ENCODE data around the gene NFYB.

The NFYB gene

DNA sequence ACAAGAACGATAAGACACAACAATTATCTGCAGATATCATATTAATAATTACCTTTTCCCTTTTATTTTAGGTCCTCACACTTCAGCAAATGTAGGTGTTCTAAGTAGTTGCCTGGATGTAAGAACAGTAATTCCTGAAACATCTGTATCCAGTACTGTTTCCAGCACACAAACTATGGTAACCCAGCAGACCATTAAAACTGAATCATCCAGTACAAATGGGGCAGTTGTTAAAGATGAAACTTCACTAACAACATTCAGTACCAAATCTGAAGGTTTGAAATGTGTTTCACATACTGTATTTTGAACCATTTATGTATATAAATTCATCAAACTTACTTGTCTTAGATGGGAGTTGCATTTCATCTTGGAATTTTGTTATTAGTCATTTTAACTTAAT lies 42.7 kb downstream of the NFYB start:
- FAIRE-seq (no peak), DNase-seq (ENCODE audit: insufficient read length, low spot score) (no peak)
- TF ChIP-seq, protein P1, sequence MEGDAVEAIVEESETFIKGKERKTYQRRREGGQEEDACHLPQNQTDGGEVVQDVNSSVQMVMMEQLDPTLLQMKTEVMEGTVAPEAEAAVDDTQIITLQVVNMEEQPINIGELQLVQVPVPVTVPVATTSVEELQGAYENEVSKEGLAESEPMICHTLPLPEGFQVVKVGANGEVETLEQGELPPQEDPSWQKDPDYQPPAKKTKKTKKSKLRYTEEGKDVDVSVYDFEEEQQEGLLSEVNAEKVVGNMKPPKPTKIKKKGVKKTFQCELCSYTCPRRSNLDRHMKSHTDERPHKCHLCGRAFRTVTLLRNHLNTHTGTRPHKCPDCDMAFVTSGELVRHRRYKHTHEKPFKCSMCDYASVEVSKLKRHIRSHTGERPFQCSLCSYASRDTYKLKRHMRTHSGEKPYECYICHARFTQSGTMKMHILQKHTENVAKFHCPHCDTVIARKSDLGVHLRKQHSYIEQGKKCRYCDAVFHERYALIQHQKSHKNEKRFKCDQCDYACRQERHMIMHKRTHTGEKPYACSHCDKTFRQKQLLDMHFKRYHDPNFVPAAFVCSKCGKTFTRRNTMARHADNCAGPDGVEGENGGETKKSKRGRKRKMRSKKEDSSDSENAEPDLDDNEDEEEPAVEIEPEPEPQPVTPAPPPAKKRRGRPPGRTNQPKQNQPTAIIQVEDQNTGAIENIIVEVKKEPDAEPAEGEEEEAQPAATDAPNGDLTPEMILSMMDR (IDR thresholded peaks at IDR 0.05; ENCODE audit: insufficient read depth, missing control alignments) = no peak

DNA sequence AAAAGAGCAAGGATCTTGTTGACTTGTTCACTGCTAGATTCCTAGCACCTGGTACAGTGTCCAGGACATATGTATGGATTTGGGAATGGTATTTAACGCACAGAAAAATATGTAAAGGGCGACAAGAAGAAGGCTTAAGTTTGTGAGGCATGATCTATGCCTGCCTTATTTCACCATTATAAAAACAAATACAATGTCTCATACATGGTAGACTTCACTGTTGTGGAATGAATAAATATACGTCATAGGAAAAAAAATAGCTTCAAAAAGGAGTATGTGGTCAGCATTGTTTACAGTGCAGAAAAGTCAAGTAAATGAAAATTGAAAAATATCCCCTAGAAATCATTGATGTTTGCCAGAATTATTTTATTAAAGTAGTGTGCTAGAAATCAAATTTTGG lies 43.7 kb downstream of the NFYB start:
- TF ChIP-seq, protein P1 (IDR thresholded peaks at IDR 0.05; ENCODE audit: insufficient read depth, missing control alignments) = no peak
- DNase-seq (ENCODE audit: insufficient read length, low spot score) (no peak), FAIRE-seq (no peak)

DNA sequence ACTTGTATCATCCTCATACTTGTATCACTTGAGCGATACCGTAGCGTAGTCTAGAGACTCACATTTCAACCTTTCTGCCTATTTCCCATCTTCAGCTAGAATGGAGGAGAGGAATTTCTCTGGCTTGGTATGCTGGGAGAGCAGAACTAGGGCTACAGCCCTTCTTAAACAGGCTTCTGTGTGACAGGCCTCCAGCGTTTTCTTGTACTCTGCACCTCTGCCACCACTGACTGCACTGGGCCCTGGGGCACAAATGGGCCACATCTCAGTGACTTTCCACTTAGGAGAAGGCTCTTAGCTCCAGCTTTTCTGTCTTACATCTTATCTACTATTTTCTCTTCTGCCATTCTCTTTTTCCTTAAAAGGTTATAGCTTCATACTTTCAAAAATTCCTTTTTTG lies 46.9 kb downstream of the NFYB start:
- DNase-seq (ENCODE audit: insufficient read length, low spot score) (no peak), FAIRE-seq (no peak)
- TF ChIP-seq, protein P1 (IDR thresholded peaks at IDR 0.05; ENCODE audit: insufficient read depth, missing control alignments) = no peak

DNA sequence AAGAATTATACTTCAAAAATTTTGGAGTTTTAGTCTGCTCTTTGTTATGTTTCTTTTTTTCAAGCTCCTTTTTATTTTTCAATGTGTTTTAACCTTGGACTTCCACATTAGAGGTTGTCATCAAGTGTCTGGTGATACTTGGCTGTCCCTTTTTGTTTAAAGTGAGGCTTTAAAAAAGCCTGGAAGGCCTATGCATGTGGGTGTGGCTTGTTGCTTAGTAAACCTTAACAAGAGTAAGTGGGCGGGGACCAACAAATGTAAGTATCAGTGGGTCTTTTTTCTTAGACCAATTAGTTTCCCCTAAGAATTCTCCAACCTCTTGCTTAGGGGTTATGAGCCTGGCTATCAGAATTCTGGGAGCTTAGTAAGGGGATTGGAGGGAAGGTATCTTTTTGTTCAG lies 47.3 kb downstream of the NFYB start:
- DNase-seq (ENCODE audit: insufficient read length, low spot score) (no peak), FAIRE-seq (no peak)
- TF ChIP-seq, protein P1 (IDR thresholded peaks at IDR 0.05; ENCODE audit: insufficient read depth, missing control alignments) = no peak

DNA sequence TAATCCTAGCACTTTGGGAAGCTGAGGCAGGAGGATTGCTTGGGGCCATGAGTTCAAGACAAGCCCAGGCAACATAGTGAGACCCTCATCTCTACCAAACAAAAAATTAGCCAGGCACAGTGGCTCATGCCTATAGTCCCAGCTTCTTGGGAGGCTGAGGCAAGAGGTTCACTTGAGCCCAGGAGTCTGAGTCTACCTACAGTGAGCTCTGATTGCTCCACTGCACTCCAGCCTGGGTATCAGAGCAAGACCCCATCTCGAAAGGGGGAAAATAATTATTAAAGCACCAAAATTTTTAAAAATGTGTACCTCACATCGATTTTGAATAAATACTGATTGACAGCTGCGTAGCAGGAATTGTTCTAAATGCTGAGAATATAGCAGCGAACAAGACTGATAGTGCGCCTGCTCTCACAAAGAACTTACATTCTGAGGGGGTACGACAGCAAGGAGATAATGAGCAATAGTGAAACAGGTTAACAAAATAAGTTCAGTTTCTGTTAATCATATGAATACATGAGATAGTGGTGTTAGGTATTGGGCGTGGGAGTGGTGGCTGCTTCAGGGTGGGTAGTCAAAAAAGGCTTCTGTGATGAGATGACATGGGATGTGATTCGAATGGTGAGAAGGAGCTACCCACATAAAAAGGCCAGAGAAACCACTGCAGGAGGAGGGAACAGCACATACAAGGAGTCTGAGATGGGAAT lies 54.1 kb downstream of the NFYB start:
- DNase-seq (ENCODE audit: insufficient read length, low spot score) (no peak), FAIRE-seq (no peak)
- TF ChIP-seq, protein P1 (IDR thresholded peaks at IDR 0.05; ENCODE audit: insufficient read depth, missing control alignments) = no peak

GRCh38 chr12:104080764-104081163 lies 57.2 kb downstream of the NFYB start:
- no peak for DNase-seq (ENCODE audit: insufficient read length, low spot score)
- TF ChIP-seq, protein P1 (IDR thresholded peaks at IDR 0.05; ENCODE audit: insufficient read depth, missing control alignments) = no peak
- no peak for FAIRE-seq

DNA sequence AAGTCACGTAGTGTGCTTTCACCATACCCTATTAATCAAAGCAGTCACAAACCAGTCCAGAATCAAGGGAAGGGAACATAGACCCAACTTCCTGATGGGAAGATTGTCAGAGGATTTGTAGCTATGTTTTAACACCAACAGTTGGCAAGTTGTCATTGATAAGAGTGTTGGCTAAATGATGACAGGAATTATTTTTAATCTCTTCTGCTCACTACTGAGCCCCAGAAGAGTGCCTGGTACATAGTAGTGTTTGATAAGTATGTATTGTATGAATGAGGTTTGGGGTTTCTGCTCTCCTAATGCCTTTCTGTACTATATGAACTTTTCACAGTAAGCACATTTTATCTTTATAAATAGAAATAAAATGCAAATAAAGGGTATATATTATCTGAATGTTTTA lies 59.0 kb downstream of the NFYB start:
- DNase-seq (ENCODE audit: insufficient read length, low spot score) = no peak
- FAIRE-seq = no peak
- TF ChIP-seq, protein P1 (IDR thresholded peaks at IDR 0.05; ENCODE audit: insufficient read depth, missing control alignments) = no peak
